ENCODE data around the gene RRP36. TPM values are rescaled to one million over a fixed set of nuclear protein-coding genes. Genes with fewer than 3 reads are reported as not detected.

Gene RRP36
- total and polyA plus RNA-seq, 4 experiments from 2014 or later = 56.5 to 77.0 (median 62.1) TPM

GRCh38 chr6:43006251-43006650, 15.2 kb upstream of the RRP36 start:
- intact Hi-C loops (cut with micrococcal nuclease) = no loop called here
- Histone ChIP-seq H3K27me3 (ENCODE audit: insufficient read depth, low read length) (no peaks in the 10 kb centered on the region), H3K36me3 (ENCODE audit: insufficient read depth, low read length) (peaks cover 52% of the 10 kb centered on the region), H3K4me3 (ENCODE audit: low read length in 2 of 2) (no peak overlapping the region), H3K27ac (ENCODE audit: low read depth, low read length) (no peak overlapping the region), H3K9me3 (ENCODE audit: control insufficient read depth in 1 of 2, low read length in 2 of 2) (no peaks in the 10 kb centered on the region), H3K4me1 (ENCODE audit: insufficient read depth, low read length) (no peaks in the 10 kb centered on the region)
- H3K4me3 Mint-ChIP-seq = no peak overlapping the region
- POLR2A ChIA-PET (ENCODE audit: partially characterized antibody) = interaction anchor here (1.6 kb wide), 2 partner anchors 27 to 77 kb away, joined by 5 to 9 read pairs; partner anchors contain the start of genes CNPY3 and PEX6
- CTCF ChIA-PET (ENCODE audit: partially characterized antibody) = interaction anchor here (1.9 kb wide), 1 partner anchor 138 kb away, joined by 8 read pairs; no protein-coding TSS in a partner anchor
- no peak for DNase-seq
- H3K4me1 Mint-ChIP-seq = peaks cover 2 to 6% (median 4%) of the 10 kb centered on the region in 4 donors
- H3K27me3 Mint-ChIP-seq = no peaks in the 10 kb centered on the region
- H3K36me3 Mint-ChIP-seq = peaks cover 14 to 51% of the 10 kb centered on the region in 2 donors
- H3K27ac Mint-ChIP-seq = peak overlapping the region in 3 of 7 donors; percentile 1 to 74 (median 37)
- peaks cover 0 to 2% (median 0%) of the 10 kb centered on the region in 8 donors for H3K9me3 Mint-ChIP-seq

GRCh38 chr6:43007126-43007525, 14.3 kb upstream of the RRP36 start:
- Mint-ChIP-seq H3K36me3 (peaks cover 14 to 59% of the 10 kb centered on the region in 2 donors), H3K9me3 (peaks cover 0 to 2% (median 0%) of the 10 kb centered on the region in 8 donors), H3K27ac (peak overlapping the region in 1 of 7 donors; percentile 66), H3K27me3 (no peaks in the 10 kb centered on the region), H3K4me3 (no peak overlapping the region), H3K4me1 (peaks cover 7 to 12% (median 12%) of the 10 kb centered on the region in 4 donors)
- ChIA-PET CTCF (ENCODE audit: partially characterized antibody) (no interaction called here), POLR2A (ENCODE audit: partially characterized antibody) (interaction anchor here (1.0 to 1.6 kb wide), 3 partner anchors 23 to 77 kb away, joined by 3 to 9 read pairs (median 5); partner anchors contain the start of genes CNPY3, PEX6 and PPP2R5D)
- DNase-seq = no peak
- Histone ChIP-seq H3K4me1 (ENCODE audit: insufficient read depth, low read length) (peaks cover 7% of the 10 kb centered on the region), H3K27me3 (ENCODE audit: insufficient read depth, low read length) (no peaks in the 10 kb centered on the region), H3K9me3 (ENCODE audit: control insufficient read depth in 1 of 2, low read length in 2 of 2) (no peaks in the 10 kb centered on the region), H3K4me3 (ENCODE audit: low read length in 2 of 2) (no peak overlapping the region), H3K36me3 (ENCODE audit: insufficient read depth, low read length) (peaks cover 61% of the 10 kb centered on the region), H3K27ac (ENCODE audit: low read depth, low read length) (no peak overlapping the region)
- intact Hi-C loops (cut with micrococcal nuclease) = no loop called here

GRCh38 chr6:43009124-43009523, 12.3 kb upstream of the RRP36 start:
- Mint-ChIP-seq H3K9me3 (peaks cover 0 to 4% (median 0%) of the 10 kb centered on the region in 8 donors), H3K27me3 (no peaks in the 10 kb centered on the region), H3K36me3 (peaks cover 14 to 69% of the 10 kb centered on the region in 2 donors), H3K4me1 (peaks cover 25 to 32% (median 30%) of the 10 kb centered on the region in 4 donors), H3K27ac (peak overlapping the region in 4 of 7 donors; percentile 34 to 73 (median 48)), H3K4me3 (no peak overlapping the region)
- Histone ChIP-seq H3K27ac (ENCODE audit: low read depth, low read length) (no peak overlapping the region), H3K4me3 (ENCODE audit: low read length in 2 of 2) (no peak overlapping the region), H3K9me3 (ENCODE audit: control insufficient read depth in 1 of 2, low read length in 2 of 2) (no peaks in the 10 kb centered on the region), H3K4me1 (ENCODE audit: insufficient read depth, low read length) (peaks cover 21% of the 10 kb centered on the region), H3K27me3 (ENCODE audit: insufficient read depth, low read length) (no peaks in the 10 kb centered on the region), H3K36me3 (ENCODE audit: insufficient read depth, low read length) (peaks cover 55% of the 10 kb centered on the region)
- ChIA-PET POLR2A (ENCODE audit: partially characterized antibody) (interaction anchor here (1.0 to 1.9 kb wide), 2 partner anchors 13 to 31 kb away, joined by 4 to 5 read pairs; partner anchors contain the start of genes PEX6 and RRP36), CTCF (ENCODE audit: partially characterized antibody) (interaction anchor here (1.0 to 1.9 kb wide), 3 partner anchors 13 to 134 kb away, joined by 3 to 16 read pairs (median 3); no protein-coding TSS in a partner anchor)
- intact Hi-C loops (cut with micrococcal nuclease) = loop anchor here (1.0 kb wide), 1 partner anchor 134 kb away; no protein-coding TSS in a partner anchor
- DNase-seq = peak in 2 of 5 donors; percentile 23 to 33

GRCh38 chr6:43011207-43011606, 10.2 kb upstream of the RRP36 start:
- Histone ChIP-seq H3K9me3 (ENCODE audit: control insufficient read depth in 1 of 2, low read length in 2 of 2) (no peaks in the 10 kb centered on the region), H3K27ac (ENCODE audit: low read depth, low read length) (no peak overlapping the region), H3K4me1 (ENCODE audit: insufficient read depth, low read length) (peaks cover 39% of the 10 kb centered on the region), H3K36me3 (ENCODE audit: insufficient read depth, low read length) (peaks cover 55% of the 10 kb centered on the region), H3K4me3 (ENCODE audit: low read length in 2 of 2) (no peak overlapping the region), H3K27me3 (ENCODE audit: insufficient read depth, low read length) (no peaks in the 10 kb centered on the region)
- peak overlapping the region in 4 of 7 donors; percentile 13 to 83 (median 66) for H3K27ac Mint-ChIP-seq
- no peaks in the 10 kb centered on the region for H3K27me3 Mint-ChIP-seq
- H3K4me1 Mint-ChIP-seq = peaks cover 34 to 51% (median 42%) of the 10 kb centered on the region in 4 donors
- peaks cover 0 to 6% (median 0%) of the 10 kb centered on the region in 8 donors for H3K9me3 Mint-ChIP-seq
- H3K4me3 Mint-ChIP-seq = peak overlapping the region in 2 of 8 donors; percentile 6 to 17
- intact Hi-C loops (cut with micrococcal nuclease) = loop anchor here (5.0 kb wide), 2 partner anchors 109 to 264 kb away; partner anchors contain the start of gene TBCC
- peaks cover 10 to 69% of the 10 kb centered on the region in 2 donors for H3K36me3 Mint-ChIP-seq
- POLR2A ChIA-PET (ENCODE audit: partially characterized antibody) = interaction anchor here (0.8 to 1.7 kb wide), 6 partner anchors 23 to 82 kb away, joined by 3 to 7 read pairs (median 4); partner anchors contain the start of genes CNPY3, KLC4, MRPL2 and PEX6
- CTCF ChIA-PET (ENCODE audit: partially characterized antibody) = interaction anchor here (1.1 to 1.8 kb wide), 3 partner anchors 10 to 133 kb away, joined by 3 to 8 read pairs (median 4); a partner anchor contains a TSS
- DNase-seq = no peak

GRCh38 chr6:43012364-43012763, 9.1 kb upstream of the RRP36 start:
- H3K4me3 Mint-ChIP-seq = peak overlapping the region; percentile 59 to 97 (median 92)
- no peaks in the 10 kb centered on the region for H3K9me3 ChIP-seq (ENCODE audit: control insufficient read depth in 1 of 2, low read length in 2 of 2)
- peak overlapping the region; percentile 64 to 98 (median 93) for H3K27ac Mint-ChIP-seq
- peaks cover 45% of the 10 kb centered on the region for H3K36me3 ChIP-seq (ENCODE audit: insufficient read depth, low read length)
- DNase-seq = no peak
- intact Hi-C loops (cut with micrococcal nuclease) = loop anchor here (5.0 kb wide), 2 partner anchors 110 to 265 kb away; partner anchors contain the start of gene TBCC
- no peak overlapping the region for H3K4me3 ChIP-seq (ENCODE audit: low read length in 2 of 2)
- ChIA-PET POLR2A (ENCODE audit: partially characterized antibody) (interaction anchor here (1.0 to 5.5 kb wide), 10 partner anchors 9 to 415 kb away, joined by 3 to 73 read pairs (median 6); partner anchors contain the start of genes ABCC10, CNPY3, CUL7 and KLC4), CTCF (ENCODE audit: partially characterized antibody) (interaction anchor here (0.9 to 1.4 kb wide), 2 partner anchors 131 to 132 kb away, joined by 3 to 4 read pairs; no protein-coding TSS in a partner anchor)
- peaks cover 0 to 6% (median 0%) of the 10 kb centered on the region in 8 donors for H3K9me3 Mint-ChIP-seq
- peak overlapping the region; percentile 71 for H3K27ac ChIP-seq (ENCODE audit: low read depth, low read length)
- H3K27me3 Mint-ChIP-seq = no peaks in the 10 kb centered on the region
- no peaks in the 10 kb centered on the region for H3K27me3 ChIP-seq (ENCODE audit: insufficient read depth, low read length)
- H3K4me1 Mint-ChIP-seq = peaks cover 36 to 62% (median 48%) of the 10 kb centered on the region in 4 donors
- H3K36me3 Mint-ChIP-seq = peaks cover 8 to 62% of the 10 kb centered on the region in 2 donors
- H3K4me1 ChIP-seq (ENCODE audit: insufficient read depth, low read length) = peaks cover 51% of the 10 kb centered on the region

GRCh38 chr6:43013097-43013842, 8.2 kb upstream of the RRP36 start:
- H3K9me3 Mint-ChIP-seq = peaks cover 0 to 6% (median 0%) of the 10 kb centered on the region in 8 donors
- DNase-seq = peak in 1 of 5 donors; percentile 84
- H3K27me3 ChIP-seq (ENCODE audit: insufficient read depth, low read length) = no peaks in the 10 kb centered on the region
- H3K36me3 ChIP-seq (ENCODE audit: insufficient read depth, low read length) = peaks cover 37% of the 10 kb centered on the region
- H3K27ac Mint-ChIP-seq = peak overlapping the region; percentile 75 to 98 (median 94)
- intact Hi-C loops (cut with micrococcal nuclease) = loop anchor here (1.0 to 5.0 kb wide), 4 partner anchors 8 to 266 kb away; partner anchors contain the start of genes PEX6, RRP36 and TBCC
- H3K36me3 Mint-ChIP-seq = peaks cover 12 to 61% of the 10 kb centered on the region in 2 donors
- H3K4me1 Mint-ChIP-seq = peaks cover 39 to 71% (median 54%) of the 10 kb centered on the region in 4 donors
- ChIA-PET POLR2A (ENCODE audit: partially characterized antibody) (interaction anchor here (0.7 to 5.5 kb wide), 23 partner anchors 8 to 616 kb away, joined by 3 to 73 read pairs (median 5); partner anchors contain the start of genes ABCC10, BICRAL, CNPY3 and CUL7), CTCF (ENCODE audit: partially characterized antibody) (interaction anchor here (0.8 to 2.1 kb wide), 6 partner anchors 11 to 131 kb away, joined by 3 to 7 read pairs (median 4); partner anchors contain the start of genes KLC4 and MRPL2)
- H3K27me3 Mint-ChIP-seq = no peaks in the 10 kb centered on the region
- peak overlapping the region; percentile 71 for H3K27ac ChIP-seq (ENCODE audit: low read depth, low read length)
- H3K4me3 Mint-ChIP-seq = peak overlapping the region; percentile 91 to 97 (median 94)
- peak overlapping the region; percentile 75 to 84 for H3K4me3 ChIP-seq (ENCODE audit: low read length in 2 of 2)
- H3K9me3 ChIP-seq (ENCODE audit: control insufficient read depth in 1 of 2, low read length in 2 of 2) = no peaks in the 10 kb centered on the region
- H3K4me1 ChIP-seq (ENCODE audit: insufficient read depth, low read length) = peaks cover 54% of the 10 kb centered on the region
